GM23338 (cell line): Measurements from ENCODE around the gene ANKRD2. TPM values are rescaled to one million over a fixed set of nuclear protein-coding genes. Genes with fewer than 3 reads are reported as not detected.

Experiments
- ATAC-seq: fragments of 200-7000 bp; cut with Tn5 transposase; 3 replicates; pipeline ENCODE4 v1.9.1; 2020
- DNase-seq: peaks from one replicate; pipeline ENCODE4 v3.0.0-alpha.2; 2015; ENCODE audit warnings: low spot score
- H2AFZ ChIP-seq: fragments of 200-600 bp; sonication (generic); 2 replicates; pipeline ENCODE4 v1.8.0; 2016; ENCODE audit warnings: antibody characterized with exemption, mild to moderate bottlenecking, moderate library complexity
- H3F3A ChIP-seq: fragments of 200-600 bp; sonication (generic); replicated peaks from 2 replicates; pipeline ENCODE4 v1.8.0; 2017; ENCODE audit warnings: antibody characterized with exemption, mixed run types, low read depth
- H3K27ac ChIP-seq: fragments of 200-600 bp; sonication (generic); 2 replicates; pipeline ENCODE4 v1.6.1; 2016; ENCODE audit warnings: low read depth
- H3K27me3 ChIP-seq: fragments of 200-600 bp; sonication (generic); 2 replicates; pipeline ENCODE4 v1.8.0; 2016; ENCODE audit warnings: mild to moderate bottlenecking, mixed run types, moderate library complexity; ENCODE audit not compliant: insufficient read depth
- H3K36me3 ChIP-seq: fragments of 200-600 bp; sonication (generic); 2 replicates; pipeline ENCODE4 v1.8.0; 2016; ENCODE audit warnings: mild to moderate bottlenecking; ENCODE audit not compliant: insufficient read depth
- H3K4me1 ChIP-seq: fragments of 200-600 bp; sonication (generic); 2 replicates; pipeline ENCODE4 v1.8.0; 2016; ENCODE audit warnings: mild to moderate bottlenecking, moderate library complexity; ENCODE audit not compliant: insufficient read depth
- H3K4me2 ChIP-seq: fragments of 200-600 bp; sonication (generic); 2 replicates; pipeline ENCODE4 v1.7.1; 2017; ENCODE audit warnings: mixed run types
- H3K4me3 ChIP-seq: fragments of 200-600 bp; sonication (generic); 2 replicates; pipeline ENCODE4 v1.6.1; 2016; ENCODE audit warnings: mixed run types
- H3K79me2 ChIP-seq: fragments of 200-600 bp; sonication (generic); replicated peaks from 2 replicates; pipeline ENCODE4 v1.8.0; 2017; ENCODE audit warnings: mild to moderate bottlenecking; ENCODE audit not compliant: insufficient read depth
- H3K9me2 ChIP-seq: fragments of 200-600 bp; sonication (generic); 2 replicates; pipeline ENCODE4 v1.8.0; 2017; ENCODE audit not compliant: insufficient read depth
- H4K20me1 ChIP-seq: fragments of 200-600 bp; sonication (generic); replicated peaks from 2 replicates; pipeline ENCODE4 v1.8.0; 2017; ENCODE audit warnings: mild to moderate bottlenecking; ENCODE audit not compliant: insufficient read depth
- H3K27ac Mint-ChIP-seq: 2 replicates; pipeline ENCODE4 v1.8.0; 2020; ENCODE audit warnings: inconsistent platforms, mild to moderate bottlenecking, moderate library complexity, mixed read lengths
- H3K27me3 Mint-ChIP-seq: 3 replicates; pipeline ENCODE4 v1.8.0; 2022; ENCODE audit warnings: low read depth, mild to moderate bottlenecking, moderate library complexity, mixed read lengths, inconsistent platforms; ENCODE audit not compliant: insufficient read depth, poor library complexity
- H3K36me3 Mint-ChIP-seq: 3 replicates; pipeline ENCODE4 v1.8.0; 2021; ENCODE audit warnings: low read depth, mild to moderate bottlenecking, inconsistent platforms, moderate library complexity, mixed read lengths
- H3K4me1 Mint-ChIP-seq: 3 replicates; pipeline ENCODE4 v1.8.0; 2020; ENCODE audit warnings: mild to moderate bottlenecking, inconsistent platforms, mixed read lengths
- H3K4me3 Mint-ChIP-seq: 3 replicates; pipeline ENCODE4 v1.8.0; 2021; ENCODE audit warnings: moderate library complexity, mild to moderate bottlenecking, inconsistent platforms, mixed read lengths
- H3K9me3 Mint-ChIP-seq: 3 replicates; pipeline ENCODE4 v1.8.0; 2020; ENCODE audit warnings: moderate library complexity, mild to moderate bottlenecking, inconsistent platforms, mixed read lengths
- CREB1 ChIP-seq: fragments of 250-450 bp; sonication (Bioruptor Pico); IDR thresholded peaks from 2 replicates; pipeline ENCODE4 v1.5.0; 2020; ENCODE audit warnings: low read depth, mild to moderate bottlenecking, moderate library complexity
- EZH2 ChIP-seq: fragments of 200-600 bp; sonication (generic); IDR thresholded peaks from one replicate; pipeline ENCODE4 v1.8.0; 2017; ENCODE audit warnings: antibody characterized with exemption, mild to moderate bottlenecking, low read depth; ENCODE audit not compliant: unreplicated experiment
- EZH2phosphoT487 ChIP-seq: fragments of 200-600 bp; sonication (generic); IDR thresholded peaks from one replicate; pipeline ENCODE4 v1.8.1; 2018; ENCODE audit warnings: antibody characterized with exemption; ENCODE audit not compliant: unreplicated experiment
- JUNB ChIP-seq: IDR thresholded peaks from one replicate; pipeline ENCODE4 v1.6.1; 2016; ENCODE audit warnings: antibody characterized with exemption; ENCODE audit not compliant: unreplicated experiment
- NANOG ChIP-seq: IDR thresholded peaks from 2 replicates; pipeline ENCODE4 v1.6.1; 2016; ENCODE audit warnings: antibody characterized with exemption, borderline replicate concordance
- POLR2AphosphoS5 ChIP-seq: IDR thresholded peaks from 2 replicates; pipeline ENCODE4 v1.6.1; 2016; ENCODE audit warnings: antibody characterized with exemption, low read depth
- ZNF114 ChIP-seq: fragments of 250-450 bp; sonication (Bioruptor Pico); IDR thresholded peaks from 2 replicates; pipeline ENCODE4 v1.5.0; 2020; ENCODE audit warnings: mild to moderate bottlenecking, moderate library complexity
- polyA plus RNA-seq: library from polyadenylated mRNA; unstranded; fragments of >200 nt; fragmentation: Nextera tagmentation; extraction: Ambion mirVana; gene quantifications from 2 replicates; pipeline ENCODE4 v1.2.1, GENCODE V29; 2016
- total RNA-seq: library from RNA; depleted of rRNA; stranded (reverse); fragments of >200 nt; shearing (Covaris generic); gene quantifications from 2 replicates; pipeline ENCODE4 v1.2.3, GENCODE V29; 2014
- TF ChIP-seq, protein P1 (sequence below), 2 experiments: fragments of 200-600 bp in 1 of 2; sonication (generic) in 1 of 2; conservative IDR thresholded peaks; 2 replicates each; pipeline versions ENCODE4 v1.5.1 to v1.6.1; 2016 to 2017; ENCODE audit warnings: antibody characterized with exemption in 2 of 2, low read depth in 2 of 2, mild to moderate bottlenecking in 2 of 2, moderate library complexity in 1 of 2
- TF ChIP-seq, protein P2 (sequence below): fragments of 250-450 bp; sonication (Bioruptor Pico); IDR thresholded peaks from 2 replicates; pipeline ENCODE4 v1.5.0; 2020; ENCODE audit warnings: mild to moderate bottlenecking, moderate library complexity
- TF ChIP-seq, protein P3 (sequence below): IDR thresholded peaks from one replicate; pipeline ENCODE4 v1.6.1; 2018; ENCODE audit warnings: antibody characterized with exemption; ENCODE audit not compliant: unreplicated experiment

Gene ANKRD2
- total and polyA plus RNA-seq, 2 experiments from 2014 or later: not detected

DNA sequence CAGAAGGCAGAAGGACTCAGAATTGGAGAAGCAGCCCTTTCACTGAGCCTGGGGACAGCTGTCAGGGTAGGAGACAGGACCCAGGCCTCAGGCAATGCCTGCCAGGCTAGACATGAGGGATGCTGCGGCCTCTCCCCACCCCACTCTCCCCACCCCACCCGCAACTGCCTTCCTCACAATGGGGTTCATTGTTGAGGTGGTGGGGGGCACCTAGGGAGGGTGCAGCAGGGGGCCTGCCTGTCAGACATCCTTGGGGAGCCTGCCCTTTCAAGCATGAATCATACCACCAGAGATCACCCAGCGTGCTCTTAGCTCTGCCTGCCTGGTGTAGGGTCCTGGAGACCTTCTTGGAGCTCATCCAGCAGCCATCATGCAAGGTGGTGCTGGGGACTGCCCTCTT lies 16.9 kb downstream of the ANKRD2 start, which contains the start of gene C10orf62 (continued):
- TF ChIP-seq, protein P1, sequence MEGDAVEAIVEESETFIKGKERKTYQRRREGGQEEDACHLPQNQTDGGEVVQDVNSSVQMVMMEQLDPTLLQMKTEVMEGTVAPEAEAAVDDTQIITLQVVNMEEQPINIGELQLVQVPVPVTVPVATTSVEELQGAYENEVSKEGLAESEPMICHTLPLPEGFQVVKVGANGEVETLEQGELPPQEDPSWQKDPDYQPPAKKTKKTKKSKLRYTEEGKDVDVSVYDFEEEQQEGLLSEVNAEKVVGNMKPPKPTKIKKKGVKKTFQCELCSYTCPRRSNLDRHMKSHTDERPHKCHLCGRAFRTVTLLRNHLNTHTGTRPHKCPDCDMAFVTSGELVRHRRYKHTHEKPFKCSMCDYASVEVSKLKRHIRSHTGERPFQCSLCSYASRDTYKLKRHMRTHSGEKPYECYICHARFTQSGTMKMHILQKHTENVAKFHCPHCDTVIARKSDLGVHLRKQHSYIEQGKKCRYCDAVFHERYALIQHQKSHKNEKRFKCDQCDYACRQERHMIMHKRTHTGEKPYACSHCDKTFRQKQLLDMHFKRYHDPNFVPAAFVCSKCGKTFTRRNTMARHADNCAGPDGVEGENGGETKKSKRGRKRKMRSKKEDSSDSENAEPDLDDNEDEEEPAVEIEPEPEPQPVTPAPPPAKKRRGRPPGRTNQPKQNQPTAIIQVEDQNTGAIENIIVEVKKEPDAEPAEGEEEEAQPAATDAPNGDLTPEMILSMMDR (conservative IDR thresholded peaks at IDR 0.05; ENCODE audit: low read depth in 2 of 2): no peak
- no peak for TF ChIP-seq ZNF114
- TF ChIP-seq POLR2AphosphoS5: no peak
- TF ChIP-seq EZH2phosphoT487: no peak

DNA sequence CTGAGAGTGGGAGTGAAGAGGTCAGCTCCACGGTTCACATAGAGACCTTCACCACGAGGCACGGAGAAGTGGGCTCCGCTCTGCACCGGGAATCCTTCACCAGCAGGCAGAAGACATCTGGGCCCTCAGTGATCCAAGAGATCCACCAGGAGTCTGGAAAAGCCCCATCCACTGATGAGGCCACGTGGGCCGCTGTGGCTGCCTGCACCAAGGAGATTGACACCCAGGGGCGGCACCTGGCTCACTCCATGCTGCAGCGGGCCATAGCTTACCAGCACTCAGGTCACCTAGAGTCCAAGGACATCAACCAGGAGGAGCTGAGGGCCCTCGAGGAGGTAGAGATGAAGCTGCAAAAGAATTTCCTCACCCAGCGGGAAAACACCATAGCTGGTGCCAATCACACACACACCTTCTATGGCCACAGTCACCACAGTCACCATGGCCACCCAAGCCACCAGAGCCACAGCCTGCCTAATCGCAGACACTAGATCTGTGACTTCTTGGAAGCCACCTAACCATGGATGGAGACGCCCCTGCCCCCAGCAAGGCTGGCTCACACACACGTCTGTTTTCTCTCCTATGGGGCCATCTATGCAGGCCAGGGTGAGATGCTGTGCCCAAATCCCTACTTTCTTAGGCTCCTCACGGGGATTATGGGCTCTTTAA lies 17.6 kb downstream of the ANKRD2 start:
- Histone ChIP-seq H2AFZ (no peak overlapping the region), H3F3A (no peaks in the 10 kb centered on the region), H3K36me3 (no peaks in the 10 kb centered on the region), H3K9me2 (0 out of 2 replicates have a peak, but pooled peaks cover 3% of the 10 kb centered on the region), H3K27ac (no peak overlapping the region), H3K4me2 (no peak overlapping the region), H4K20me1 (no peaks in the 10 kb centered on the region), H3K4me1 (no peaks in the 10 kb centered on the region), H3K27me3 (no peaks in the 10 kb centered on the region), H3K4me3 (no peak overlapping the region), H3K79me2 (no peaks in the 10 kb centered on the region)
- no peak for DNase-seq
- no peak for ATAC-seq
- Mint-ChIP-seq H3K27ac (no peak overlapping the region), H3K4me1 (no peaks in the 10 kb centered on the region), H3K27me3 (peaks cover 6% of the 10 kb centered on the region), H3K9me3 (no peaks in the 10 kb centered on the region), H3K4me3 (no peak overlapping the region), H3K36me3 (no peaks in the 10 kb centered on the region)
- TF ChIP-seq EZH2 (no peak), ZNF114 (no peak), CREB1 (CRISPR knock-in tag) (no peak), POLR2AphosphoS5 (no peak), JUNB (no peak), NANOG (no peak)
- TF ChIP-seq, protein P2, sequence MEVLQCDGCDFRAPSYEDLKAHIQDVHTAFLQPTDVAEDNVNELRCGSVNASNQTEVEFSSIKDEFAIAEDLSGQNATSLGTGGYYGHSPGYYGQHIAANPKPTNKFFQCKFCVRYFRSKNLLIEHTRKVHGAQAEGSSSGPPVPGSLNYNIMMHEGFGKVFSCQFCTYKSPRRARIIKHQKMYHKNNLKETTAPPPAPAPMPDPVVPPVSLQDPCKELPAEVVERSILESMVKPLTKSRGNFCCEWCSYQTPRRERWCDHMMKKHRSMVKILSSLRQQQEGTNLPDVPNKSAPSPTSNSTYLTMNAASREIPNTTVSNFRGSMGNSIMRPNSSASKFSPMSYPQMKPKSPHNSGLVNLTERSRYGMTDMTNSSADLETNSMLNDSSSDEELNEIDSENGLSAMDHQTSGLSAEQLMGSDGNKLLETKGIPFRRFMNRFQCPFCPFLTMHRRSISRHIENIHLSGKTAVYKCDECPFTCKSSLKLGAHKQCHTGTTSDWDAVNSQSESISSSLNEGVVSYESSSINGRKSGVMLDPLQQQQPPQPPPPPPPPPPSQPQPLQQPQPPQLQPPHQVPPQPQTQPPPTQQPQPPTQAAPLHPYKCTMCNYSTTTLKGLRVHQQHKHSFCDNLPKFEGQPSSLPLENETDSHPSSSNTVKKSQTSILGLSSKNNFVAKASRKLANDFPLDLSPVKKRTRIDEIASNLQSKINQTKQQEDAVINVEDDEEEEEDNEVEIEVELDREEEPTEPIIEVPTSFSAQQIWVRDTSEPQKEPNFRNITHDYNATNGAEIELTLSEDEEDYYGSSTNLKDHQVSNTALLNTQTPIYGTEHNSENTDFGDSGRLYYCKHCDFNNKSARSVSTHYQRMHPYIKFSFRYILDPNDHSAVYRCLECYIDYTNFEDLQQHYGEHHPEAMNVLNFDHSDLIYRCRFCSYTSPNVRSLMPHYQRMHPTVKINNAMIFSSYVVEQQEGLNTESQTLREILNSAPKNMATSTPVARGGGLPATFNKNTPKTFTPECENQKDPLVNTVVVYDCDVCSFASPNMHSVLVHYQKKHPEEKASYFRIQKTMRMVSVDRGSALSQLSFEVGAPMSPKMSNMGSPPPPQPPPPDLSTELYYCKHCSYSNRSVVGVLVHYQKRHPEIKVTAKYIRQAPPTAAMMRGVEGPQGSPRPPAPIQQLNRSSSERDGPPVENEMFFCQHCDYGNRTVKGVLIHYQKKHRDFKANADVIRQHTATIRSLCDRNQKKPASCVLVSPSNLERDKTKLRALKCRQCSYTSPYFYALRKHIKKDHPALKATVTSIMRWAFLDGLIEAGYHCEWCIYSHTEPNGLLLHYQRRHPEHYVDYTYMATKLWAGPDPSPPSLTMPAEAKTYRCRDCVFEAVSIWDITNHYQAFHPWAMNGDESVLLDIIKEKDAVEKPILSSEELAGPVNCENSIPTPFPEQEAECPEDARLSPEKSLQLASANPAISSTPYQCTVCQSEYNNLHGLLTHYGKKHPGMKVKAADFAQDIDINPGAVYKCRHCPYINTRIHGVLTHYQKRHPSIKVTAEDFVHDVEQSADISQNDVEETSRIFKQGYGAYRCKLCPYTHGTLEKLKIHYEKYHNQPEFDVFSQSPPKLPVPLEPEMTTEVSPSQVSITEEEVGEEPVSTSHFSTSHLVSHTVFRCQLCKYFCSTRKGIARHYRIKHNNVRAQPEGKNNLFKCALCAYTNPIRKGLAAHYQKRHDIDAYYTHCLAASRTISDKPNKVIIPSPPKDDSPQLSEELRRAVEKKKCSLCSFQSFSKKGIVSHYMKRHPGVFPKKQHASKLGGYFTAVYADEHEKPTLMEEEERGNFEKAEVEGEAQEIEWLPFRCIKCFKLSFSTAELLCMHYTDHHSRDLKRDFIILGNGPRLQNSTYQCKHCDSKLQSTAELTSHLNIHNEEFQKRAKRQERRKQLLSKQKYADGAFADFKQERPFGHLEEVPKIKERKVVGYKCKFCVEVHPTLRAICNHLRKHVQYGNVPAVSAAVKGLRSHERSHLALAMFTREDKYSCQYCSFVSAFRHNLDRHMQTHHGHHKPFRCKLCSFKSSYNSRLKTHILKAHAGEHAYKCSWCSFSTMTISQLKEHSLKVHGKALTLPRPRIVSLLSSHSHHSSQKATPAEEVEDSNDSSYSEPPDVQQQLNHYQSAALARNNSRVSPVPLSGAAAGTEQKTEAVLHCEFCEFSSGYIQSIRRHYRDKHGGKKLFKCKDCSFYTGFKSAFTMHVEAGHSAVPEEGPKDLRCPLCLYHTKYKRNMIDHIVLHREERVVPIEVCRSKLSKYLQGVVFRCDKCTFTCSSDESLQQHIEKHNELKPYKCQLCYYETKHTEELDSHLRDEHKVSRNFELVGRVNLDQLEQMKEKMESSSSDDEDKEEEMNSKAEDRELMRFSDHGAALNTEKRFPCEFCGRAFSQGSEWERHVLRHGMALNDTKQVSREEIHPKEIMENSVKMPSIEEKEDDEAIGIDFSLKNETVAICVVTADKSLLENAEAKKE: no peak
- TF ChIP-seq, protein P1 (conservative IDR thresholded peaks at IDR 0.05; ENCODE audit: low read depth in 2 of 2): no peak
- TF ChIP-seq, protein P3, sequence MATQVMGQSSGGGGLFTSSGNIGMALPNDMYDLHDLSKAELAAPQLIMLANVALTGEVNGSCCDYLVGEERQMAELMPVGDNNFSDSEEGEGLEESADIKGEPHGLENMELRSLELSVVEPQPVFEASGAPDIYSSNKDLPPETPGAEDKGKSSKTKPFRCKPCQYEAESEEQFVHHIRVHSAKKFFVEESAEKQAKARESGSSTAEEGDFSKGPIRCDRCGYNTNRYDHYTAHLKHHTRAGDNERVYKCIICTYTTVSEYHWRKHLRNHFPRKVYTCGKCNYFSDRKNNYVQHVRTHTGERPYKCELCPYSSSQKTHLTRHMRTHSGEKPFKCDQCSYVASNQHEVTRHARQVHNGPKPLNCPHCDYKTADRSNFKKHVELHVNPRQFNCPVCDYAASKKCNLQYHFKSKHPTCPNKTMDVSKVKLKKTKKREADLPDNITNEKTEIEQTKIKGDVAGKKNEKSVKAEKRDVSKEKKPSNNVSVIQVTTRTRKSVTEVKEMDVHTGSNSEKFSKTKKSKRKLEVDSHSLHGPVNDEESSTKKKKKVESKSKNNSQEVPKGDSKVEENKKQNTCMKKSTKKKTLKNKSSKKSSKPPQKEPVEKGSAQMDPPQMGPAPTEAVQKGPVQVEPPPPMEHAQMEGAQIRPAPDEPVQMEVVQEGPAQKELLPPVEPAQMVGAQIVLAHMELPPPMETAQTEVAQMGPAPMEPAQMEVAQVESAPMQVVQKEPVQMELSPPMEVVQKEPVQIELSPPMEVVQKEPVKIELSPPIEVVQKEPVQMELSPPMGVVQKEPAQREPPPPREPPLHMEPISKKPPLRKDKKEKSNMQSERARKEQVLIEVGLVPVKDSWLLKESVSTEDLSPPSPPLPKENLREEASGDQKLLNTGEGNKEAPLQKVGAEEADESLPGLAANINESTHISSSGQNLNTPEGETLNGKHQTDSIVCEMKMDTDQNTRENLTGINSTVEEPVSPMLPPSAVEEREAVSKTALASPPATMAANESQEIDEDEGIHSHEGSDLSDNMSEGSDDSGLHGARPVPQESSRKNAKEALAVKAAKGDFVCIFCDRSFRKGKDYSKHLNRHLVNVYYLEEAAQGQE: no peak
